Urinary bladder (tissue), 4 donors: ENCODE measurements around the gene RFTN1. TPM values are rescaled to one million over a fixed set of nuclear protein-coding genes. Genes with fewer than 3 reads are reported as not detected.

Source experiments
- DNase-seq: peaks from one replicate; pipeline ENCODE4 v3.0.0-alpha.2; 2015; ENCODE audit errors: extremely low spot score
- H3K27ac ChIP-seq: one replicate; pipeline ENCODE4 v1.5.1; 2013; ENCODE audit warnings: low read depth, mild to moderate bottlenecking, moderate library complexity
- H3K36me3 ChIP-seq: one replicate; pipeline ENCODE4 v1.6.1; 2013; ENCODE audit warnings: mild to moderate bottlenecking, moderate library complexity; ENCODE audit not compliant: insufficient read depth
- H3K4me1 ChIP-seq: one replicate; pipeline ENCODE4 v1.6.1; 2013; ENCODE audit warnings: mild to moderate bottlenecking, moderate library complexity; ENCODE audit not compliant: insufficient read depth
- H3K4me3 ChIP-seq: one replicate; pipeline ENCODE4 v1.5.1; 2013; ENCODE audit warnings: low read depth, low read length
- WGBS: extraction: QIAGEN DNeasy Blood & Tissue Kit; methylation state at CpG from one replicate; pipeline ENCODE4 v1.1.7; 2013; 5-methylcytosine and 5-hydroxymethylcytosine counted together
- polyA plus RNA-seq: library from polyadenylated mRNA; stranded (reverse); fragments of 200-250 nt; gene quantifications from one replicate; pipeline ENCODE4 v1.2.3, GENCODE V29; 2013
- total RNA-seq: library from RNA; depleted of rRNA; stranded (reverse); fragments of >200 nt; gene quantifications from one replicate; pipeline ENCODE4 v1.2.3, GENCODE V29; 2014
- donor health status: healthy with polysubstance abuse.
- donor health status: healthy.

Gene RFTN1
- total and polyA plus RNA-seq, 2 donors = 26.3 to 26.7 TPM

GRCh38 chr3:16468002-16468335, 45.5 kb downstream of the RFTN1 start:
- H3K4me1 ChIP-seq = no peaks in the 10 kb centered on the region
- no peaks in the 10 kb centered on the region for H3K36me3 ChIP-seq
- WGBS = 30% methylated on average over 6 of the region's 6 CpGs
- no peak overlapping the region for H3K27ac ChIP-seq
- DNase-seq = no peak
- no peak overlapping the region for H3K4me3 ChIP-seq

DNA sequence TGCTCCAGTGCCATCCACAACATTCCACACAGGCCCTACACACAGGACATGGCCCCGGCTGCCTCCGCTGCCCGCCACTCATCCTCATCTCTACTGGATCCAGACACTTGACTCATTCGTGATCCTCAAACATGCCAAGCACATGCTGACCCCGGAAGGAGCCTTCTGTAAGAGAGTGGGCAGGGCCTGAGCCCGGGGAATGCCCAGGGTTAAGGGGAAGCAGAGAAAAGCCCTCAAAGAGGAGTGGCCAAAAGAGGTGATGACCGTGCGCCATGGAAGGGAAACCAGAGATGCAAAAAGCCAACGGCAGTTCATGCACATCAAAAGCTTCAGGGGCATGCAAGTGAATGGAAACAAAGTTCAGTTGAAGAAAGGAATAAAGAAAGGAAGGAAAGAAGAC, 46.1 kb downstream of the RFTN1 start:
- DNase-seq = no peak

GRCh38 chr3:16466822-16467221, 46.7 kb downstream of the RFTN1 start:
- Histone ChIP-seq H3K27ac (no peak overlapping the region), H3K4me1 (no peaks in the 10 kb centered on the region), H3K36me3 (no peaks in the 10 kb centered on the region), H3K4me3 (no peak overlapping the region)
- no peak for DNase-seq
- WGBS = 85% methylated on average over 4 of the region's 4 CpGs

More for the DNA sequence above, 46.1 kb downstream of the RFTN1 start:
- no peaks in the 10 kb centered on the region for H3K4me1 ChIP-seq
- 82% methylated on average over 8 of the region's 9 CpGs for WGBS
- H3K4me3 ChIP-seq = no peak overlapping the region
- no peak overlapping the region for H3K27ac ChIP-seq
- no peaks in the 10 kb centered on the region for H3K36me3 ChIP-seq

DNA sequence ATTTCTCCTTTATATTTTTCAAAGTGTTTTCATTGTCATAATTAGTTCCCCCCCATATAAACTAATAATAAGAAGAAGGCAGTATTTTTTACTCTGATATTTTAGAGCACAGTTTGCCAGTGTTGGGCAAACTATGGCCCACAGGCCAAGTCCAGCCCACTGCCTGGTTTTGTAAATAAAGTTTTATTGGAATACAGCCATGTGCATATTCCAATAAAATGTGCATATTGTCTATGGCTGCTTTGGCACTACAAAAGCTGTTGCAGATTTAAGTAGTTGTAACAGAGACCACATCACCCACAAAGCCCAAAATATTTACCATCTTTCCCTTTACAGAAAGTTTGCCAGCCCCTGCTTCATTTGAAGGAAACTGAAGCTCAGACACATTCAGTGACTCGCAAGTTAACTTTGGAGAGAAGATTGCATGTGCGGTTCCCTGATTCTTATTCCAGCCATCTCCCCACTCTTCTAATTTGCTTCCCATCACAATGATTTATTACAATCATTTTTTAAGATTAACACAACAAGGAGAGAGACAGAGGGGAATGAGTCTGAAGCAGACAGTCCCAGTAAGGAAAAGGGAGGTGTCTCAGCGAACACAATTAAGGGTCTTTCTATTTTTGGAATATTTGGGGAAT, 48.9 kb downstream of the RFTN1 start:
- Histone ChIP-seq H3K4me3 (no peak overlapping the region), H3K36me3 (no peaks in the 10 kb centered on the region), H3K27ac (no peak overlapping the region), H3K4me1 (no peaks in the 10 kb centered on the region)
- 79% methylated on average over 3 of the region's 3 CpGs for WGBS
- no peak for DNase-seq

- DNase-seq = no peak
- H3K27ac ChIP-seq = no peak overlapping the region
- no peak overlapping the region for H3K4me3 ChIP-seq
- WGBS = 72% methylated on average over 5 of the region's 5 CpGs
- no peaks in the 10 kb centered on the region for H3K36me3 ChIP-seq
- no peaks in the 10 kb centered on the region for H3K4me1 ChIP-seq
Measured at GRCh38 chr3:16463914-16464313, 49.6 kb downstream of the RFTN1 start.

DNA sequence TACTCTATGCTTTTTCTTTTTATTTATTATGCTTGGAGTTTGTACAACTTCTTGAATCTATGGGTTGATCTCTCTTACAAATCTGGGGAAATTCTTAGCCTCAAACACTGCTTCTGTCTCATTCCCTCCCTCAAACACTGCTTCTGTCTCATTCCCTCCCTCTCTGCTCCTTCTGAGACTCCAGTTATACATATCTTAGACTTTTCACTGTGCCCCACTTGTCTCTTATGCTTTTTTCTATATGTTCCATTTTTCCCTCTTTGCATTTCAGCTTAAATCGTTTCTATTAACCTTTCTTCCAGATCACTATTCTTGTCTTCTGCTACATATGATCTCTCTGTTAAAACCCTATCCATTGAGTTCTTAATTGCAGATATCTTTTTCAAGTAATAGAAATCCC, 50.4 kb downstream of the RFTN1 start:
- no peaks in the 10 kb centered on the region for H3K36me3 ChIP-seq
- H3K4me1 ChIP-seq = no peaks in the 10 kb centered on the region
- H3K4me3 ChIP-seq = no peak overlapping the region
- WGBS = 87% methylated on average over 1 of the region's 1 CpG
- DNase-seq = no peak
- H3K27ac ChIP-seq = no peak overlapping the region

DNA sequence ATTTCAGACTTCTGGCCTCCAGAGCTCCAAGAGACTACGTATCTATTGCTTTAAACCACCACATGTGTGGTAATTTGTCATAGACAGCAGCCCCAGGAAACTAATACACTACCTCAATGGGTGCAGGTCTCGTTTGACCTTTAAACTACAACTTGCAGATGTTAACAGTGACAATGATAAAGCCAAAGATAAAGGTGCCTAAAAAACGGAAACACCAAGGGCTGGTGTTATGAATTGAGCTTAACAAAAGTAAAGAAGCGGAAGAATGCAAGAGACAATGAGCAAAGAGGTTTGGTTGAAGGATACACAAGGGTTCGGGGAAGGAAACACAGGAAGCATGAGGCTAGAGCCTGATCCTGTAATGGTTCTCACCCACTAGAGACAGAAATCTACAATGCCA, 50.8 kb downstream of the RFTN1 start:
- WGBS = 84% methylated on average over 5 of the region's 5 CpGs
- H3K36me3 ChIP-seq = no peaks in the 10 kb centered on the region
- H3K4me1 ChIP-seq = no peaks in the 10 kb centered on the region
- H3K27ac ChIP-seq = no peak overlapping the region
- H3K4me3 ChIP-seq = no peak overlapping the region
- no peak for DNase-seq

DNA sequence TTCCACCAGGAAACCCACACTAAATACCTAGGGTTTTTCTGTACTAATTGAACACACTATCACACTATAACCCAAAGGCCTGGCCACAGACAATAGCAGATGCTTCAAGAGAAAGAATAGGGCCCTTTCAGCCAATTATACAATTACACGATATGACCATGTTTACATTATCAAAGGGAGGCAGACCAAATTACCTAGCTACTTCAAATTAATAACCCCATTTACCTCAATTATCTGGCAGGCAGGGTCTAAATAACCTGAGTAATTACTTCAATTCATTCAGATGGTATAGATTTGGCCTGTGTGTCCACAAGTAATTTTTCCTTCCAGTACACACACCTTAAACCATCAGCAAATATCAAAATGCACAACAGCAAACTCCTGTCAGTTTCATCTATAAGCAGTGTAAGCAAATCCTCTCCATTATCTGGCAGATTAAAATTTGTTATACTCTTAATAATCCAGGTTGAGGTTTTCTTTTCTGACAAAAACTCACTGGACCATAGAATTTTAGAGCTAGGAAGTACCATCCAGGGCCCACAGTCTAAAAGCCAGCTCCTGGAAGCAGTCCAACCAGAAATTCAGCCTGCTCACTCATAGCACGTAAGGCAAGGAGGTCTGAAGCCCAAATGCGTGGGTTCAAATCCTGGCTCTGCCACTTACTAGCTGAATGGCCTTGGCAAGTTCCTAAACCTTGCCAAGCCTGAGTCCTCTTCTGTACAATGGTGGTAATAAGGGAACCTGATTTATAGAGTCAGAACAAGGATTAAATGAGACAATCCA, 51.8 kb downstream of the RFTN1 start:
- peaks cover 1% of the 10 kb centered on the region for H3K4me1 ChIP-seq
- no peak for DNase-seq
- H3K4me3 ChIP-seq = no peak overlapping the region
- H3K36me3 ChIP-seq = no peaks in the 10 kb centered on the region
- 86% methylated on average over 3 of the region's 3 CpGs for WGBS
- H3K27ac ChIP-seq = no peak overlapping the region

GRCh38 chr3:16460886-16461285, 52.6 kb downstream of the RFTN1 start:
- WGBS = 90% methylated on average over 4 of the region's 4 CpGs
- no peaks in the 10 kb centered on the region for H3K36me3 ChIP-seq

GRCh38 chr3:16460273-16460672, 53.2 kb downstream of the RFTN1 start:
- Histone ChIP-seq H3K4me1 (peaks cover 1% of the 10 kb centered on the region), H3K27ac (no peak overlapping the region), H3K36me3 (no peaks in the 10 kb centered on the region), H3K4me3 (no peak overlapping the region)
- WGBS = 90% methylated on average over 4 of the region's 4 CpGs
- no peak for DNase-seq

More at GRCh38 chr3:16460886-16461285, 52.6 kb downstream of the RFTN1 start:
- H3K4me1 ChIP-seq = peaks cover 1% of the 10 kb centered on the region
- H3K4me3 ChIP-seq = no peak overlapping the region
- DNase-seq = no peak
- H3K27ac ChIP-seq = no peak overlapping the region

- 63% methylated on average over 3 of the region's 3 CpGs for WGBS
- Histone ChIP-seq H3K4me1 (peaks cover 1% of the 10 kb centered on the region), H3K36me3 (no peaks in the 10 kb centered on the region), H3K4me3 (no peak overlapping the region), H3K27ac (no peak overlapping the region)
- DNase-seq = no peak
Measured at GRCh38 chr3:16456784-16457415, 56.6 kb downstream of the RFTN1 start.

DNA sequence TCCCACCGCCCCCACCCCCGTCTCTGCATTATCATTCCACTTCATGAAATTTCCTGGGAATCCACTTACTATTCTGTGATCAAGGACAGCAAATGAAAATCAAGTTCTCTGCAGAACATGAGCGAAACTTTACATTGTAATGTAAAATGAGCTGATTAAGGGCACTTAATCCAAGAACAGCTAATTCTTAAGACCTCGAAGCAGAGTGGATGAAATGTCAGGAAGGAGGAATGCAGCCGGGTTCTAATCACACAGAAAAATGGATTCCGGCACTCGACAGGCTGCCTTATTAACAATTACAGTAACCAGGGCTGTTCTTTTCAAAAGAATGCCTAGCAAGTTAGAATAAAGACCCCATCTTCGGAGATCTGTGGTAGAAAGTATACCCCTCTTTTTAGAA, 57.5 kb downstream of the RFTN1 start:
- H3K36me3 ChIP-seq = no peaks in the 10 kb centered on the region
- no peak overlapping the region for H3K27ac ChIP-seq
- H3K4me3 ChIP-seq = no peak overlapping the region
- H3K4me1 ChIP-seq = peaks cover 1% of the 10 kb centered on the region
- WGBS = 88% methylated on average over 8 of the region's 8 CpGs
- no peak for DNase-seq

GRCh38 chr3:16455001-16455400, 58.5 kb downstream of the RFTN1 start:
- no peak for DNase-seq
- whole genome bisulfite sequencing = 63% methylated on average over 7 of the region's 7 CpGs
- Histone ChIP-seq H3K4me1 (peaks cover 1% of the 10 kb centered on the region), H3K4me3 (no peak overlapping the region), H3K27ac (no peak overlapping the region), H3K36me3 (no peaks in the 10 kb centered on the region)

GRCh38 chr3:16452261-16452660, 61.2 kb downstream of the RFTN1 start:
- no peak overlapping the region for H3K4me3 ChIP-seq
- peaks cover 1% of the 10 kb centered on the region for H3K4me1 ChIP-seq
- no peaks in the 10 kb centered on the region for H3K36me3 ChIP-seq
- 89% methylated on average over 4 of the region's 4 CpGs for WGBS
- no peak for DNase-seq
- H3K27ac ChIP-seq = no peak overlapping the region
